ENCODE results near the gene GSTA2. TPM values are rescaled to one million over a fixed set of nuclear protein-coding genes. Genes with fewer than 3 reads are reported as not detected.

Gene GSTA2
- total RNA-seq, 1 donor from 2014 or later = not detected

Other genes with a start within 250 kb of the GSTA2 start
- 2.6 TPM in 2 replicates for gene TRAM2, start 186.4 kb downstream of the GSTA2 start, total RNA-seq
- gene TMEM14A, start 92.4 kb downstream of the GSTA2 start, total RNA-seq = 12.7 and 13.0 TPM in 2 replicates
- not detected in 2 replicates for gene GSTA1, start 40.3 kb upstream of the GSTA2 start, total RNA-seq
- not detected in 2 replicates for gene GSTA5, start 77.3 kb upstream of the GSTA2 start, total RNA-seq
- gene GSTA3, start 146.2 kb upstream of the GSTA2 start, total RNA-seq = not detected in 2 replicates
- gene GSTA4, start 231.8 kb upstream of the GSTA2 start, total RNA-seq = 28.7 and 32.1 TPM in 2 replicates